LNCaP clone FGC (cell line): Measurements from ENCODE around the gene ZRANB1.

Experiments
- DNase-seq: peaks from one replicate; pipeline ENCODE4 v3.0.0-alpha.2; 2011; ENCODE audit warnings: low read depth
- H3K4me3 ChIP-seq: 2 replicates; pipeline ENCODE4 v1.5.1; 2011; ENCODE audit warnings: mild to moderate bottlenecking, low read depth, low read length, control low read depth
- CTCF ChIP-seq: IDR thresholded peaks from 2 replicates; pipeline ENCODE4 v1.5.1; 2012; ENCODE audit warnings: mild to moderate bottlenecking; ENCODE audit not compliant: control insufficient read depth, insufficient read depth; ENCODE audit errors: extremely low read depth

ZRANB1 gene

GRCh38 chr10:124961248-124961570 is 19.3 kb downstream of the ZRANB1 start:
- no peak for DNase-seq
- no peak for TF ChIP-seq CTCF
- H3K4me3 ChIP-seq: no peak overlapping the region

GRCh38 chr10:124962421-124962820 is 20.5 kb downstream of the ZRANB1 start:
- no peak overlapping the region for H3K4me3 ChIP-seq
- no peak for TF ChIP-seq CTCF
- no peak for DNase-seq

GRCh38 chr10:124963866-124964720 is 22.2 kb downstream of the ZRANB1 start:
- no peak overlapping the region for H3K4me3 ChIP-seq
- no peak for TF ChIP-seq CTCF
- DNase-seq: no peak

GRCh38 chr10:124966008-124966407 is 24.1 kb downstream of the ZRANB1 start:
- DNase-seq: no peak
- TF ChIP-seq CTCF: no peak

GRCh38 chr10:124967255-124967654 is 25.3 kb downstream of the ZRANB1 start:
- DNase-seq: no peak
- TF ChIP-seq CTCF: no peak
- H3K4me3 ChIP-seq: no peak overlapping the region

More at GRCh38 chr10:124966008-124966407, 24.1 kb downstream of the ZRANB1 start:
- H3K4me3 ChIP-seq: no peak overlapping the region

GRCh38 chr10:124971276-124971675 is 29.4 kb downstream of the ZRANB1 start:
- no peak for TF ChIP-seq CTCF
- no peak for DNase-seq
- H3K4me3 ChIP-seq: no peak overlapping the region

- DNase-seq: no peak
- TF ChIP-seq CTCF: no peak
- no peak overlapping the region for H3K4me3 ChIP-seq
Observed at GRCh38 chr10:124972637-124973036, 30.7 kb downstream of the ZRANB1 start.
